ENCODE data around the gene KY.

Gene KY

DNA sequence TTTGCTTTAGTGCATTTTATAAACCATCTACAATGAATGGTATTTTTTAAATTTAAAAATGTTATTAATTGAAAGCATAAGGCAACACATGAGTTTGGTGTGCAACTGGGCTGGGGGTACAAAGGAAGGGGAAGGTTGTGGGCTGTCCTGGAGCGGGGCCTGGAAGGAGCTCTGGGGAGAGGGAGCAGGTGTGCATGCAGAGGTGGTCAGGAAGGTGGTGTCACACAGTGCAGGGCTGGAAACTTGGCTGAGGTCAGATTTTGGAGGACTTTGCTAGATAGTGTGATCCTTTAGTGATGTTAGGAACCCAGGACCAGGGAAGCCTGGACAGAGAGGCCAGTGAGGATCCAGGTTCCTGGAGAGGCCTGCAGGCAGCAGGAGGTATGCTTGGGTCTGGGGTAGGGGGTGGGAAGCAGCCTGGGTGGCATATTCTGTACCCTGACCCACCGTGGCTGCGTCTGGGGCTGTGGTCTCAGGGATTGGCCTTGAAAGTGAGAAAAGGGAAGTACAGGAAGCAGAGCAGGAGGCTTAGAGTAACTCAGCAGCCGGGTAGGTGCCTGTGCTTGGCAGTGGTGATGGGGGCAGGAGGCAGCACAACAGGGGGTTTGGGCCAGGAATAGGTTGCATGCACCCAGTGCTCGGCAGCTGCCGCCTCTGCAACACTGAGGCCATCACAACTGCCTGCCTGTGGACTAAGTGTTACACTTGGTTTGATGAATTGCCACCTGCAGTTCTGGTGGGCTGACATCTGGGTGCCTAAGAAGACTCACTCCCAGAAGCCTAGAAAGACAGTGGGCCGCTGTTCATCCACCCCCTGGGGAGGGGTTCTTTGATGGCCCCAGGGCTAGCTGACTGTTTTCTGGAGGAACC lies 33.0 kb downstream of the KY start:
- peak; percentile 6 for DNase-seq

DNA sequence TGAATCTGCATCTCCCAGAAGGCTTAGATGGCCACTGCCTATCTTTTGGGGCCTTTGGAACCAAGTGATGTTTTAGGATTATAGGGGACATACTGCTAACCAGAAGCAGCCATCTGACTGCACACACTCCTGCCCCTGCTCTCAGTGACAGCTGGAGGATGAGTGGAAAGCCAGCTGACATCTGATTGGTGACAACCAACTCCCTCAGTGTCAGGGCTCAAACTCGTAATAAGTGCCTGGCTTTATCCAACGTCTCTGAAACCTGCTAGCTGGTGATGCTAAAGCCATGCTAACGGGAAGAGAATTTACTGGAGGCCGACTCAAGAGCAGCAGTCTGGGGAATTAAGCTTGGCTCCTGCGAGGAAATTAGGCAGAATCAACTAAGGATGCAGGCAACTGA lies 35.1 kb downstream of the KY start:
- no peak for DNase-seq

DNA sequence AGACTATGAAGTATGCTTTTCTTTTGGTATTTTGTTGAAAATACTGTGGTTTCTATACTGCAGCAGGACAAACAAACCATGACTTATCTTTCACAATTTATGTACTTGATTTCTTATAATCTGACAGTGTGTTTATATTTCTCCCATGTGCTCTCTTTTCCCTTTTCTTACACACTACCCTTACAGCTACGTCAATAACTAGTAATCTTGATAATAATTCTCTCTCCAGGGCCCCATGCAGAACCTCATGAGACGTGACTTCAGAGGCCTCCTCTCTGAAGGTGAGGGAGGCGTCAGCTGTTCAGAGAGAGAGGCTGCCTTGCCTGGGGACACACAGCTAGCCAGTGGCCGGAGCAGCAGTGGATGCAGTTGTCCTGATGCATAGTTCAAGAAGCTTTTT lies 35.9 kb downstream of the KY start:
- DNase-seq: no peak

DNA sequence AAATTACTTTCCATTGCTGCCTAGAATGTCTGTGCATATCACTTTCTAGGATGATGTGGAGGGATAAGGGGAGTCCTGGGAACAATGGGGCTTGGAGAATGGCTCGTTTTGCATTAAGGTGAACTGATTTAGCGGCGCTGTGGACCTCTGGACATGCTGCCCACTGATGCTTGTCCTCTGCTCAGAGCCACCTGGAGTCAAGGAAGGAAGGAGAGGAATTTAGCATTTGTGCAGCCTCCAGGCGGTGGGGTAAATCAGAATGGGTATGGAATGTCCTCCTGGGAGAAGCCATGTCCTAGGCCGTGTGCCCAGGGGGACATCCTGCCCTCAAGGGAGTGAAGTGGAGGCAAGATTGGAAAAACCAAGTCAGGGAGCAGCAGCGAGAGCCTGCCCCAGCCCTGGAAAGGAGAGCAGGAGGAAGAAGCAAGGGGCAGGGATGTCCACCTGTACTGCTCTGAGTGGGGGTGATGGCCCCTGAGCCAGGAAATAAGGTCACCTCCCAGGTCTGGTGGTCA lies 37.8 kb downstream of the KY start:
- DNase-seq: no peak

DNA sequence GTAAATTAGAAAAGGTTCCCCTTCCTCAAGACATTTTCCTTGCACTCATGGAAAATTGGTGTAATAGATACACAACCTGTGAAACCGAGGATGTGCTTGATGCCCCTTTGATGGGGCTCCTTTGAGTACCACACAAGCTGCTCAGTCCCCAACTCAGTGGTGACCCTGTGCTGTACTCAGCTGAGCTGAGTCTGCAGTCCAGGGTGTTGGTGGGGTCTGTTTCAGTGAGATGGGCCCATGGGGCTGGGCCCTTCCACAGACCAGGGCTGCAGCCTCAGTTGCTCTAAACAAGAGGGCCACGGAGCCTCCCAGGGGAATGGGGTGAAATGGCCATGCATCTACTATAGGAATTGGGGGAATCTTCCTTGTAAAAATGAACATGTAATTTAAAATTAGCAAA lies 39.3 kb downstream of the KY start:
- DNase-seq: no peak

DNA sequence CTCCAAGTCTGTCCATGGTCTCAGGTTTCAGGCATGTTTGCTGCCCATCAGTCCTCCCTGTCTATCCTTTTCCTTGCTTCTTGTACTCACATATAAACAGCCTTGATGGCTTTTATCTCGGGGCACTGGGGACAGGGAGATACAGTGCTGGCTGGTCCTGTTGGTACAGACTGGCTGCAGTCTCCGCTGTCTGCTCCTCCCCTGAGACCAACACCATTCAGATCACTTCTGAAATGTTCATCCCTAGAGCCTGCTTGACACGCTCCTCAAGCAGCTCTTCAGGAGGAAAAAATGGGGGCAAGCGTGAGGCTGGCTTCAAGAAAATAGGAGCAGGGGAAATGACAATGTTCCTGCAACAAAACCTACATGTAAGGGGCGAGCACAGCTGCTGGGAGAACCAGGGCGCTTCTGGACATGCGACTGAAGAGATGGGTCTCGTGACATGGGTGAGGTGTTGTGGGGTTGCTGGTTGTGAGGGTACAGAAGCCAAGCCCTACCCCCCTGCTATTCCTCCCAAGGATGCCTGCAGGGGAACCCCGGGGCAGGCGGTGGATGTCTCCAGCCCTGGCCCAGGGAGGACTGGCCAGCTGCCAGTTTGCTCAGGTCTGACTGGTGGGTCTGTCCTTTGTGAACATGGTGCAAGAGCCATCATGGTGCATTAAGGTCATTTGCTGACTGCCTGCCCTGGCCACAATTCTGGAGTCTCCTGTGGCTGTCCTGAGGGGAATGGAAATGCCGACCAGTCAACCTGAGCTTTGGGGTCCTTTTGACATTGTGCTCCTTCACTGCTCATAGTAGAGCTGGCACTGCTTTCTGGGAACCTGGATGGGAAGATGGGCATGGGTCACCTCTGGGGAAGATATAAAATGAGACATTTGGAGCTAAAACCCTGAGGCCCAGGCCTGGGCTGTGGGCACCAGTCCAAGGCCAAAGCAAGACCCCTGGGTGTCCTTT lies 40.1 kb downstream of the KY start:
- no peak for DNase-seq

DNA sequence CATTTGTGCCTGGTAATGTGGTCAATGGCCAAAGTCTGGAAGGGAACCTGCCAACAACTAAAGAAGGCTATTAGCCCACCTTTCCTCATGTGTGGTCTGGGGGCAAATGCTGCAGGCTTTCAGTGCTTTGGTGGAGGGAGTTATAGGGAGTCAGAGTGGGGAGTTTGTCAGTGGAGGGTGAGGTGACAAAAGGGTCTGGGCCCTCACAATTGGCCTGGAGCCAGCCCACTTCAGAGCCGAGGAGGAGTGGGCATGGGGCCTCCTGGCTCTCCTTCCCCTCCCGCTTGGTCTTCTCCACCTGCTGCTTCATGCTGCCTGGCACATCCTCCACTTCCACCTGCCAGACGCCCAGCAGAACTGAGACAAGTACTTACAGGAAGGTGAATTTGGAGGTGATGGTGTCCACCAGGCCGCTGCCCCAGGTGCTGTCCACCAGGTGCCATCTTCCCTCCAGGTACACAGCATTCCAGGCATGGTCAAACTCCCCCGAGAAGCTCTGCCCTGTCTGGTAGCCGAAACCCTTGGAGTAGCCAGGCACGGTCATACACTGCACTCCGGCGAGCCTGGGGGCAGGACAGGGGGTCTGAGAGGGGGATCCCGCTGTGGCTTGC lies 40.9 kb downstream of the KY start:
- DNase-seq: no peak

DNA sequence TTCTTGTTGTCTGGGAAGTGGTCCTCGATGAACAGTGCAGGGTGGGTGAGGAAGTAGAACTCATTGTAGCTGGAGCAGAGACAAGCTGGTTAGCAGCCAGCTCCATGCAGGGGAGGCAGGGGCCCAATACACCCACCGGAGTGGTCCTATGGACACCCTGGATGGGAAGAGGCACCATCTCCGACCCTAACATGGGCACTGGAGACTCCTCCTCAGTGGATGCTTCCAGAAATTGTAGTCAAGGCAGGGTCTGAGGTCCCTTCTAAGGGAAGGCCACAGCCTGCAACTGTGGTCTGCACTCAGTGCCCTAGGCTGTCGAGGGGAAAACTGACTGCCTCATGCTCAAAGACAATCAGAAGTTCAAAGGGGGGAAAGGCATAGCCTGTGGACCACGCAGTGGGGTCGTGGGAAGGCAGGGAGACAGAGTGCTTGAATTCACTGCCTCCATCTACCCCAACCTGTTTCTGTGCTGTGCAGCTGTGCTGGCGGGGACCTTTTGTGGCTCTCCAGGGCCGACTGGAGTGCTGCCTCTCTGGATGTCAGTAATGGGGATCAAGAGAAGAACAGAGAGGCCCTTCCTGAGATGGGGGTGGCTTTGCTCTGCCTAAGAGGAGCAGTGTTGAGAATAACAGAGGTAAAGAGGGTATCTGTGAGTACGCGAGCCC lies 41.9 kb downstream of the KY start:
- DNase-seq: no peak

DNA sequence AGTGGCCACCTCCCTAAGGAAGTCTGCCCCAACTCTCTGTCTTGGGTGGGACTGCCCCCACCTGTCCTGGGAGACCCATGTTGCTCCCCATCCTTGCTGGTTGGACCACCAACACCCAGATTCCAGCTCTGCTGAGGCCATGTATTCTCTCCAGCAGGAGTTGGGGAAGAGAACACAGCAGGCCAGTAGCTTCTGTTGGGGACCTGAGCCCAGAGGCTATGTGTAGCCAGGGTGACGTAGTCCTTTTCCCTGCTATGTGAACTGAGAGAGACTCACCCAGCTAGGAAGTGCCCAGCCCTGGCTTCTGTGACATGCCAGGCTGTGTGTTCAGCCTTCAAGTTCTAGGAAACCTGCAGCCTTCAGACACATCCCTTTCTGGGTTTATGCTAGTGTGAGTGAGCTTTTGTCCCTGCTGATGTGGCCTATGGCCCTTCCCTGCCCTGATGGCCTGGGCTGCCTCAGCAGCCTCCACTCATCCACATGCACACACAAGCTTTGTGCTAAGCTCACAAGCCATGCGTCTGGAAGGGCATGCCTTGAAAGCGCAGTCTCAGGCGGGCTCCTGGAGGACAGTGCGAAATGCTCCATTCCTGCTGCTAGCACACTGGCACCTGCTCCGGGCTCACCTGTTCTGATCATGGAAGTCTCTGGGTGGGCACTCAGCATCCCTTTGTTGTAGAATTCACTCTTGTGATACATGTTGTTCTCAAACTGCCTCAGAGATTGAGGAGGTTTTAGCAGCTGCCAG lies 42.6 kb downstream of the KY start:
- no peak for DNase-seq

DNA sequence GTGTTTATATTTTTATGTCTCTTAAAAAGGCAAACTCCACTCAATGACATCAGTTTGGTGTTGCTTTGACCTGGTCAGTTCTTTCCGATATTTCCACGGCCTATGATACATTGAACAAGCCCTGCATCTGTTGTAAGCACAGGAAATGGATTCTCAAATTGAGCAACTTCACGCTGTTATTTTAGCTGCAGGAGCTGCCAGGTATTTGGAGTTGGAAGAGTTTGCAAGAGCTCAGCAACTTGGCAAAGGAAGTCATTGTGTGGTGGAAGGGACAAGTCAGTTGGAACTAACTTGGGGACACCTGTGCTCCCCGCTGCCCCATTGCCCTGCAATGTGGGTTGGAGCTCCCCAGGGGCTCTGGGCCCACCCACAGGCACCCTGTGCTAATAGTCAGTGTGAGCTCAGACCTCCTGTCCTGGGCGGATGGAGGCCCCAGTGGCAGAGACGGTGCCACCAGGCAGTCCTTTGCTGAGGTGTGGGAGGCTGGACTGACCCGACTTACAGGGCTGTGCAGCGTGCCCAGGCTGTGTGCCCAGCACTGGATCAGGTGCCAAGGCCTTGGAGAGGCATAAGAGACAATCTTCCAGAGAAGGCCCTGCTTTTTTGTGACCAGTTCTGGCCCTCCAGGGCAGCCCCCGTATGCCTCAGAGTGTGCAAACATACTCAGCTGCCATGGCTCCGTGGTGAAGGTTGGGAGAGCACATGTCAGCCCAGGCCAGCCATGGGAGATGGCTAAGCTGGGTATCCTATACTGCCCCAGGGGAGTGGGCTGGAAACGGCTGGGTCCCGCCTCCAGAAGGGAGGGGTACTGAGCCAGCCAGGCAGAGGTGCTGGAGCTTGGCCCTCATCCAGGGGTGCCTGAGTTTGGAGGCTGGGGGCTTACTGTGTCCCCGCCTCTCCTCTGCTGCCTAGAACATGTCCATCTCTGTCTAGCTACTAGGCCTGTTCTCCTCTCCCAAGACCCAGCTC lies 43.5 kb downstream of the KY start:
- peak; percentile 13 for DNase-seq

DNA sequence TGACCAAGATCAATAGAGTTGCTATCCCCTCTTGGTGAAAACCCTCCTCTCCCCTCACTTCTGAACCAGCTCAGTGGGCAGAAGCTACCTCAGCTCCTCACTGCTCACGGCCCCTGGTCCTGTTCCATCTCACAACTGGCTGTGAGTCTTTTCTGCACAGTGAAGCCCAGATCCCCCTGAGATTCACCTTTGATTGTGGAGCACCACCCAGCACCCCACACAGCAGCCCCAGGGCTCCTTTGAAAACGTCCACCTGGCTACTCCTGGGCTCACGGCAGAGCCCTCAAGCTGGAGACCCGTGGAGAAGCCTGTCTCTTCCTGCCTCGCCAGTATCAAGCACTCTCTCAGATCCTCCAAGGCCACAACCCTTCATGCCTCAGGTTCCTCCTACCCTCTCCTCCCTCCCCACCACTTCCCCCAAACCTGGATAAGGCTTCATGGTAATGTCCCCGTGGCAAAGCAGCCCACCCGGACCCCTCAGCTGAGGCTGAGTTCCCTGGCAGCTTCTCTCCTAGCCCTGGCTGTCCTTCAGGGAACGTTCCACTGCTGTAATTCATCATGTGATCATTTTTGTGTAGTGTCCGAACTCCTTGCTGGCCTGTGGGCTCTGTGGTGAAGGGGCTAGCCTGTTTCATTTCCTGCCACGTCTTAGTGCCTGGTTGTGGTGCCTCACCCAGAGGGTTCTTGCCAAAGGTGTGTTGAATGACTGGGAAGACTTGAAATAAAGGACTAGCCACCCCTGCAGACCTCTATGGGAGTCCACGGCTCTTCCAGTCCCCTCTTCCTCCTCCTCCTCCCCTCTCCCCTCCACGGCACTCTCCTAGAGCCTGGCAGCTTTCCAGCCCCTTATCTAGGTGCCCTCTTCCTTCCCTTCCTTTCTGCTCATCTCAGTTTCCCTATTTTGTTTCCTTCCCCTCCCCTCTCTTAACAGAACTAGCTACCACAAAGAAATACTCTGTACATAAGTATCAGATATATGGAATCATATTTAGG lies 44.5 kb downstream of the KY start:
- DNase-seq: peak; percentile 33

DNA sequence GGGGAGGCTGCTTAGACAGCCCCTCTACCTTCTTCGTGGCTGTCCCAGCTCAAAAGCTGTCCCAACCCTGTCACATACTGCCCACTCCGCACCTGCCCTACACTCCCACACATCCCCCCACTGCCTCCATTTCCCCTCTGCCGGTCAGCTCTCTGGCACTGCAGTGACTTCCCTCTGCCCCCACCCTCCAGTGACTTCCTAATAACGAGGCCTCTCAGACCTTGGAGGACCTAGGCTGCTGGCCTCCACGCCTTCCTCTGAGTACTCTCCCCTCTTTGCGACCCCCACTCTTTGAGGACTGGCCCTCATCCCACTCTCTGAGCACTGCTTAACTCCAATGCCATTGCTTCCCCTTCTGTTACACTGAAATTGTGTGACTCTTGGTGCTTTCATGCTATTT lies 45.3 kb downstream of the KY start:
- DNase-seq: no peak

DNA sequence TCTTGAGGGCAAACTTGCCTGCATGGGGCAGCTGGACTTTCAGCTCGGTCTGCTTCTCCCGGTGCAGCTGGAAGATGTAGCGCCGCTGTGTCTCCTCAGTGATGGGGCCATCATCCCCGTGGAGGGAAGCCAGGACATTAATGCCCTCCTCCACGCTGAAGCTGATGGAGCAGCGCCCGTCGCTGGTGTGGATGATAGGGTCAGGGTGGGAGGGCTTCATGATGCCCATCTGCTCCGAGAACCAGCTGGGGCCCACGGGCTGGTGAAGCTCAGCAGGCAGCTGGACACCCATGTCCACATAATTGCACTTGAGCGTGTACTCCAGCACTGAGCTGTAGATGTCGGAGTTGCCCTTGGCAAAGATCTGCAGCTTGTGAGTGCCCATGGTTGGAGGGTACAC lies 46.9 kb downstream of the KY start:
- no peak for DNase-seq

DNA sequence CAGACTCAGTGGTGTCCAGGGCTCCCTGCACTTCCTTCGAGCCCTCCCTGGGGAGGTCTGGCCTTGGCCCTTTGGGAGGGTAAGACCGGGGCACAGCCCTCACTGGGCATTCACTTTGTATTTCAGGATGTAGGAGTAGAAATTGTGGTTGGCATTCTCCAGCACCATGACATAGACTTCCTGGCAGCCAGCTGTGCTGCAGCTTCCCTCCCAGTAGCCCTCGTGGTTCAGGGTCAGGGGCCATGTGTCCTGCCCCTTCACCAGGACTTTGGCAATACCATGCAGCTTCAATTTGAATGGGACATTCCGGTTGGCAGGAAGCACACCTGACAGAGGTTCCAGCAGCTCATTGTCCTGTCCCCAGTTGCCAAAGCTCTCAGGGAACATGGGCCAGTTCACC lies 47.3 kb downstream of the KY start:
- no peak for DNase-seq

DNA sequence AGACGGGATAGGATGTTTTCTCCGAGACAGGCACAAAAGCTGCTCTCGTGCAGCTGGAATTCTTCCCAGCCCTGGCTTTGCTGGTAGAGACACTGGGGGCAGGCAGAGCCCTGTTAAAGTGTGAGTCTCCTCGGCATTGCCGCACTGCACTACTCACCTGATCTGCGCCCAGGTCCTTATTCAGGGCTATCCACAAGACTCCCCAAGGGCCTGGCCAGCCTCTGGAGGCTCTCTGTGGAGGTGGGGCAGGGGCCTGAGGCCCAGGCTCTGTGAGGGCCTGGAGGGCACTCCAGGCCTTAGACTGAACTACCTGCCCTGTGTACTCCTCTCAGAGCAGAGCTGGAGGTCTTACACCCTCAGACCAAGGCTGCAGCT lies 48.4 kb downstream of the KY start:
- no peak for DNase-seq

DNA sequence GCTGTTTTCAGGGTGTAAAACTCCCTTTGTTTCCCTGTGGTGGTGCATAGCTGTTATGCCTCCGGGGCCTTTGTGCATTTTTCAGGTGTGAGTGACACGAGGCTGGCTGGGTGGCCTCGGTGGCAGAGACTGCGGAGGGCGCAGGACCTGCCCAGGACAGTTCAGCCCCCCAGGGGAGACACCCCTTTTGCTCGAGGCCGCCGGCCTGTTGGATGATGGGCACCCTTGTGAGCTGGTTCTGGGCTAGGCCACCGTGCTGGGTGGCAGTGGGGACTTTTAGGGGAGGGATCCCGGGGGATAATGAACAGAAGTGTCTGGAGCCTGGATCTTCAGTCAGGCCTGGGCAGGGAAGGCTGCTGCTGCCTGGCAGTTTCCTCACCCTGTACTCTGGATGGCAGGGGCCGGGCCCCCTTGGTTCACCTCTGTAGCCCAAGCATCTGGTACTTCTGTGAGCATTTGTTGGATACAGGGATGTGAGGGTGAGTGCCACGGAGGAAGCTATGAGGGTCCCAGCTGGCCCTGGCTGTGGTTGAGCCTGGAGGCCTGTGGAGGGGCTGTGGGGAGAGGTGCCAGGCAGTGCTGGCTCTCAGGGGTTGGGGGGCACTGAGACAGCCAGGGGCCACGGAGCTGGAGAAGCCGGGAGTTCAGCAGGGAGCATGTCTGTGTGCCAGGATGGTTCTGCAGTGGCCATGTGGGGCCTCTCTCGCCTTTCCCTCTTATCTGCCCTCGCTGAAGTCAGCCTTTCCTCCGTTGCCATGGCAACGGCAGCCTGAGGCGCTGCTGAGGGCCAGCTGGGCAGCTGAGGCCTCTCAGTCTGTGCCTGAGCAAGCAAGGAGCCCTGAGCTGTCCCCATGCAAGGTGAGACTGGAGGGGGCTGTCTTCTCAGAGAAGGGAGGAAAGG lies 49.0 kb downstream of the KY start:
- DNase-seq: peak; percentile 66

DNA sequence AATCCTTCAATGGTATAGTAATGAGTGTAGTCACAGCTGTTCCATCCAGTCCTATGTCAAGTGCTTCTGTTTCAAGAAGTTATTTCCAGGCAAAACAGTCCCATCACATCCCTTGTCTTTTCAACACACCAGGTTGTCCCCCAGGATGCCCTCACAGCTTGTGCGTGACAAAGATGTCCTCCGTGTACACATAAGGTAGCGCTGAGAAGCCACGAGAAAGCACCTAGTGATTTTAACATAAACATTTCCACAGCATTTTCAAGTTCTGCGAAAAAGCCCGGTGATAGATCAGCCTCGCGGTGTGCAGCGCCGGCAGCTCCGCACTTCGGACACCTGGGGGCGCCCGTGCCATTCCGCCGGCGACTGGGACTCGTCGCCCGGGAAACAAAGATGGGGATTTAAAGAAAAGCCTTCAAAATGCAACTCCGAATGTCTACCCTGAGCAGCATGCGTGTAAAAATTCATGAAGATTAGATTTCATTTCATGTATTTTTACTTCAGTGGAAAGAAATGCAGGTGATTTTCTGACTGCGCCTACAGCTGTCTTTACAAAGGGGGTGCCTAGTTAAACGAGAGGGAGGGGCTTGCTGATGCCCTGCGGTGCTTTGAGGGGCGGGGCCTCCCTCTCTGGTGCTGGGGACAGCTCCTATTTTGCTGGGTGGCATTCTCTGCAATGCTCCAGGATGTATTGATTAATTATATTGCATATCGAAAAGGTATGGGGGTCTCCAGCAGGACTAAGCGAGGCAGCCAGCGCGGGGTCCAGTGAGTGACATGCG lies 49.9 kb downstream of the KY start:
- peak; percentile 67 for DNase-seq

DNA sequence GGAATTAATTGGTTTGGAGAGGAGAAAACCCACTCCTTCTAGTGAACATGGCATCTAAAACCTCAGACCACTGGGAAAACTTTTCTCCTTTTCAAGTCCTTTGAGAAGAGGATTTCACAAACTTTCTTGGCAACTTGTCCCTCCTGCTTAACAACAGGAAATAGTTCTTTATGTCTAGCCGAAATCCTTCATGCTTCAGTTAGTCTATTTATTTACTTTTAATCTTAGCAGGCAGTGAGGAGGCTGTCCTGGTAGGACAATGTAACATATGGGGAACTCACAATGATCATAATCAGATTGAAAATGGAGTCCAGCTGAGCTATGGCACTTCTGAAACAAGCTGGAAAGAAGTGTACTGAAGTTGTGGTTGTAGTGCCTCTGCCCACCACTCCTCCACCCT lies 50.6 kb downstream of the KY start:
- DNase-seq: peak; percentile 61
